Measurements from ENCODE around the gene UROC1. TPM values are rescaled to one million over a fixed set of nuclear protein-coding genes. Genes with fewer than 3 reads are reported as not detected.

Gene UROC1
- total RNA-seq, 1 donor from 2014 or later: not detected

DNA sequence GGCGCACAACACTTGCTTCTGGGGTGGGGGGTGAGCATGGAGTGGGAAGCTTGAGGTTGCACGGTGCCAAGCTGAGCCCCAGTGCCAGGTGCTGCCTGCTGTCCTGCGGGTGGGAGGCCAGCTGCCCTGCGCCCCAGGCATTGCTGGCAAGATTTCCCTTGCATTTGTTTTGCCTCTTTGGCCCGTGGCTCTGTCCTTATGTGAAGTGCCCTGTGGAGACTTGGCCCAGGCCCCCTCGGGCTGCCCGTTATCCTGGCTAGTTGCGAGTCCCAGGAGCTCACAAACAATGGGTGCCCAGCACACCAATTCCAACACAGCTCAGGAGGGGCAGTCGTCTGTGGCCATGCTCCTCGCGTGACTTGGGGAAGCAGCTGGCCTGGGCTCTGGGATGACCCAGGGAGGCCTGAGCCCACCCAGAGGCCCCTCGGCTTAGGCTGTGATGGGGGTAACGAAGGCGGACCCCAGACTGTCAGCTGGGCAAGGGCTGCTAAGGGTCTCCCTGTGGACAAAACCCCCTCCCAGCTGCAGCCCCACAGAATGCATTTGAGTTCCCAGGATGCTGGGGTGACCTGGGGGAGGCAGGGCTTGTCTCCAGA is 35.2 kb upstream of the UROC1 start:
- ChIA-PET CTCF (no interaction called here), POLR2A (no interaction called here)
- Mint-ChIP-seq H3K4me1 (no peaks in the 10 kb centered on the region), H3K27ac (no peak overlapping the region), H3K36me3 (ENCODE audit: low read depth) (no peaks in the 10 kb centered on the region), H3K9me3 (no peaks in the 10 kb centered on the region), H3K4me3 (no peak overlapping the region), H3K27me3 (peaks cover 10% of the 10 kb centered on the region)
- no peak for DNase-seq
- no peak for TF ChIP-seq CTCF (IDR thresholded peaks at IDR 0.05)
- intact Hi-C loops (cut with micrococcal nuclease): no loop called here
- no peak for ATAC-seq (ENCODE audit: low read depth)

- intact Hi-C loops (cut with micrococcal nuclease): no loop called here
- no peak for ATAC-seq (ENCODE audit: low read depth)
- H3K27me3 Mint-ChIP-seq: peaks cover 10% of the 10 kb centered on the region
- H3K27ac Mint-ChIP-seq: no peak overlapping the region
- H3K4me1 Mint-ChIP-seq: no peaks in the 10 kb centered on the region
- no peaks in the 10 kb centered on the region for H3K36me3 Mint-ChIP-seq (ENCODE audit: low read depth)
- ChIA-PET CTCF (no interaction called here), POLR2A (no interaction called here)
- TF ChIP-seq CTCF (IDR thresholded peaks at IDR 0.05): no peak
- H3K4me3 Mint-ChIP-seq: no peak overlapping the region
- no peaks in the 10 kb centered on the region for H3K9me3 Mint-ChIP-seq
- DNase-seq: no peak
These were observed 34.5 kb upstream of the UROC1 start for GRCh38 chr3:126551839-126552687.

DNA sequence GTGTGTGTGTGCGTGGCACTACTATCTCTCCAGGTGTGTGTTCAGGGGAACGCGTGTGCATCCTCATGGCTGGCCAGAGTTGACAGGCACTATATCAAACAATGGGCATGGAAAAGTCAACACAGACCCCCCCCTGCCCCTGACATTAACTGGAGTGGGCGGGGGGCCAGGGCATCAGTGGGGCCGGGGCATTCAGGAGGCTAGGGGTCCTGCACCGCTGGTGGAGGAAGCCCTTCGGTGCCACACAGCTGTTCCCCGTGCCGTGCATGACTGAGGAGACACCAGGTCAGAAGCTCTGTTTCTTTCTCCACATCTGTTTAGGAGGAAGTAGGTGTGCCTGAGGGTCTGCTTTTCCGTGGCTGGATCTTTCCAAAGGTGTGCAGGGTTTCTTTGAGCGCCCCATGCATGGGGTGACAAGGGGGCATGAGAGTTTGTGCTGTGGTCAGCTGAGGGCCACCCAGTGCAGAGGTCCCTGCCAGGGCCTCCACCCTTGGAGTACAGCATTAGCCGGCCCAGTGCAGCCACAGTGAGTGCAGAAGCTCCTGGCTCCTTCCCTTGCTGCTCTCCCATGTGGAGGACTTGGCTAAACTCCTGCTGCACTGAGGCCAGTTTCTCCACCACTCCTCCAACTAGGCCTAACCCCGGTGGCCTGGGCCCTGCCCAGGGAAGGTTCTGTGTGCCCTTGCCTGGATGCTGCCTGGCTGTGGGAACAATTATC is 33.7 kb upstream of the UROC1 start:
- H3K4me3 Mint-ChIP-seq: no peak overlapping the region
- POLR2A ChIA-PET: no interaction called here

GRCh38 chr3:126550488-126551051 is 33.0 kb upstream of the UROC1 start:
- DNase-seq: peak; percentile 8
- POLR2A ChIA-PET: no interaction called here
- intact Hi-C loops (cut with micrococcal nuclease): no loop called here

More for the DNA sequence above, 33.7 kb upstream of the UROC1 start:
- no peaks in the 10 kb centered on the region for H3K4me1 Mint-ChIP-seq
- H3K9me3 Mint-ChIP-seq: no peaks in the 10 kb centered on the region
- ATAC-seq (ENCODE audit: low read depth): no peak
- H3K27ac Mint-ChIP-seq: no peak overlapping the region
- TF ChIP-seq CTCF (IDR thresholded peaks at IDR 0.05): no peak
- DNase-seq: no peak
- CTCF ChIA-PET: no interaction called here
- no peaks in the 10 kb centered on the region for H3K36me3 Mint-ChIP-seq (ENCODE audit: low read depth)
- intact Hi-C loops (cut with micrococcal nuclease): no loop called here
- H3K27me3 Mint-ChIP-seq: peaks cover 10% of the 10 kb centered on the region

More at GRCh38 chr3:126550488-126551051, 33.0 kb upstream of the UROC1 start:
- H3K4me3 Mint-ChIP-seq: no peak overlapping the region
- peaks cover 10% of the 10 kb centered on the region for H3K27me3 Mint-ChIP-seq
- H3K4me1 Mint-ChIP-seq: no peaks in the 10 kb centered on the region
- H3K36me3 Mint-ChIP-seq (ENCODE audit: low read depth): no peaks in the 10 kb centered on the region
- CTCF ChIA-PET: no interaction called here
- no peak for ATAC-seq (ENCODE audit: low read depth)
- TF ChIP-seq CTCF (IDR thresholded peaks at IDR 0.05): no peak
- no peak overlapping the region for H3K27ac Mint-ChIP-seq
- no peaks in the 10 kb centered on the region for H3K9me3 Mint-ChIP-seq
